HepG2 (cell line): ENCODE results near the gene NKD2. TPM values are rescaled to one million over a fixed set of nuclear protein-coding genes. Genes with fewer than 3 reads are reported as not detected.

Source experiments
- ATAC-seq: fragments of 200-7000 bp; cut with Tn5 transposase; 3 replicates; pipeline ENCODE4 v1.9.1; 2020; ENCODE audit warnings: mild to moderate bottlenecking, moderate library complexity
- BruUV-seq: library from RNA; stranded (reverse); fragments of 400-500 nt; replicated peaks from 2 replicates; lab custom pipeline; 2021; lab: Mats Ljungman, UMichigan
- CTCF ChIA-PET: fragments of 300-600 bp; formaldehyde crosslinking; extraction: SDS; loops from one replicate; lab custom pipeline; 2021; ENCODE audit warnings: low total read pairs, inconsistent platforms, low intra/inter-chr PET ratio; lab: Yijun Ruan, JAX
- POLR2A ChIA-PET: fragments of 350-600 bp; sonication (Branson Sonifier 250); formaldehyde crosslinking; loops from one replicate; lab custom pipeline; 2020; ENCODE audit warnings: antibody characterized with exemption, inconsistent platforms; lab: Yijun Ruan, JAX
- DNase-seq: peaks from one replicate; pipeline ENCODE4 v3.0.0-alpha.2; 2015; ENCODE audit warnings: low spot score
- FAIRE-seq: peaks from 3 replicates; lab custom pipeline; 2011; peaks lifted over from hg19 to GRCh38; lab: Jason Lieb, UNC
- H2AFZ ChIP-seq: one replicate; pipeline ENCODE4 v1.6.1; 2011; ENCODE audit warnings: low read length, inconsistent platforms
- H3K27ac ChIP-seq: fragments of 300-600 bp; 3 replicates; pipeline ENCODE4 v1.8.0; 2011; ENCODE audit warnings: mixed run types, mild to moderate bottlenecking, mixed read lengths, low read length, inconsistent platforms; ENCODE audit not compliant: insufficient read depth; ENCODE audit errors: extremely low read length
- H3K27me3 ChIP-seq, 2 experiments: fragments of 200-600 bp in 1 of 2; 2 replicates in 1 of 2; 3 replicates in 1 of 2; pipeline versions ENCODE4 v1.6.0 to v1.8.0; 2011; ENCODE audit warnings: low read length in 2 of 2, mild to moderate bottlenecking in 2 of 2, moderate library complexity in 2 of 2, inconsistent platforms in 1 of 2; ENCODE audit not compliant: insufficient read depth in 2 of 2, control insufficient read depth in 1 of 2
- H3K36me3 ChIP-seq, 2 experiments: fragments of 200-600 bp in 1 of 2; replicated peaks in 1 of 2; 2 replicates in 1 of 2; 3 replicates in 1 of 2; pipeline versions ENCODE4 v1.5.1 to v1.8.0; 2011; ENCODE audit warnings: low read length in 2 of 2, inconsistent platforms in 1 of 2; ENCODE audit not compliant: insufficient read depth in 2 of 2, control insufficient read depth in 1 of 2
- H3K4me1 ChIP-seq: 2 replicates; pipeline ENCODE4 v1.5.1; 2012; ENCODE audit warnings: low read length, inconsistent platforms; ENCODE audit not compliant: insufficient read depth
- H3K4me2 ChIP-seq: 2 replicates; pipeline ENCODE4 v1.6.0; 2011; ENCODE audit warnings: low read depth, low read length, inconsistent platforms
- H3K4me3 ChIP-seq, 3 experiments: fragments of 200-600 bp in 1 of 3; sonication (generic), shearing (Covaris generic) in 1 of 3; replicated peaks in 1 of 3; 2 replicates each; pipeline ENCODE4 v1.5.1; 2011 to 2016; ENCODE audit warnings: low read length in 3 of 3, inconsistent platforms in 2 of 3, low read depth in 2 of 3, mild to moderate bottlenecking in 2 of 3, control low read depth in 1 of 3, mixed read lengths in 1 of 3; ENCODE audit not compliant: insufficient read depth in 1 of 3
- H3K79me2 ChIP-seq: one replicate; pipeline ENCODE4 v1.6.1; 2011; ENCODE audit warnings: low read length, inconsistent platforms; ENCODE audit not compliant: insufficient read depth
- H3K9ac ChIP-seq: 2 replicates; pipeline ENCODE4 v1.6.0; 2011; ENCODE audit warnings: mild to moderate bottlenecking, low read depth, low read length, inconsistent platforms; ENCODE audit not compliant: insufficient read depth
- H3K9me3 ChIP-seq: 2 replicates; pipeline ENCODE4 v1.5.1; 2012; ENCODE audit warnings: mild to moderate bottlenecking, low read length
- H4K20me1 ChIP-seq: 2 replicates; pipeline ENCODE4 v1.6.0; 2011; ENCODE audit warnings: inconsistent platforms, mild to moderate bottlenecking, low read length, moderate library complexity; ENCODE audit not compliant: insufficient read depth
- CC2D1A ChIP-seq: sonication (generic); formaldehyde crosslinking; IDR thresholded peaks from 2 replicates; pipeline ENCODE4 v1.8.1; 2023; ENCODE audit warnings: mild to moderate bottlenecking, missing genetic modification reagents
- CENPX ChIP-seq: sonication (generic); formaldehyde crosslinking; IDR thresholded peaks from 2 replicates; pipeline ENCODE4 v1.9.0; 2021; ENCODE audit warnings: mild to moderate bottlenecking, missing genetic modification reagents, moderate library complexity
- GMEB1 ChIP-seq: sonication (generic); formaldehyde crosslinking; IDR thresholded peaks from 2 replicates; pipeline ENCODE4 v1.5.1; 2020; ENCODE audit warnings: missing genetic modification reagents, mild to moderate bottlenecking, borderline replicate concordance
- KAT2B ChIP-seq: fragments of 150-350 bp; IDR thresholded peaks from 2 replicates; pipeline ENCODE4 v1.6.1; 2014; ENCODE audit warnings: low read depth, low read length, borderline replicate concordance
- MLLT10 ChIP-seq: sonication (generic); formaldehyde crosslinking; IDR thresholded peaks from 2 replicates; pipeline ENCODE4 v1.4.0; 2020; ENCODE audit warnings: missing genetic modification reagents
- PBX3 ChIP-seq: sonication (generic); formaldehyde crosslinking; IDR thresholded peaks from 2 replicates; pipeline ENCODE4 v1.8.1; 2023; ENCODE audit warnings: missing genetic modification reagents, inconsistent platforms, borderline replicate concordance
- REL ChIP-seq: sonication (generic); formaldehyde crosslinking; conservative IDR thresholded peaks from 2 replicates; pipeline ENCODE4 v1.8.0; 2022; ENCODE audit warnings: mild to moderate bottlenecking, missing genetic modification reagents, moderate library complexity
- SNAI1 ChIP-seq: sonication (generic); formaldehyde crosslinking; IDR thresholded peaks from 2 replicates; pipeline ENCODE4 v1.5.0; 2020; ENCODE audit warnings: mild to moderate bottlenecking, missing genetic modification reagents, borderline replicate concordance
- TBX3 ChIP-seq: fragments of 450-650 bp; IDR thresholded peaks from 2 replicates; pipeline ENCODE4 v1.6.1; 2017; ENCODE audit warnings: antibody characterized with exemption, mild to moderate bottlenecking, inconsistent platforms, borderline replicate concordance
- ZFY ChIP-seq: sonication (generic); formaldehyde crosslinking; IDR thresholded peaks from 2 replicates; pipeline ENCODE4 v1.4.0; 2020; ENCODE audit warnings: missing genetic modification reagents
- ZNF101 ChIP-seq: sonication (generic); formaldehyde crosslinking; IDR thresholded peaks from 2 replicates; pipeline ENCODE4 v1.4.0; 2020; ENCODE audit warnings: mild to moderate bottlenecking, low read depth, missing genetic modification reagents, borderline replicate concordance
- ZNF446 ChIP-seq: sonication (generic); formaldehyde crosslinking; IDR thresholded peaks from 2 replicates; pipeline ENCODE4 v1.5.0; 2020; ENCODE audit warnings: mild to moderate bottlenecking, missing genetic modification reagents
- ZNF530 ChIP-seq: sonication (generic); formaldehyde crosslinking; IDR thresholded peaks from 2 replicates; pipeline ENCODE4 v1.5.0; 2020; ENCODE audit warnings: low read depth, mild to moderate bottlenecking, missing genetic modification reagents
- ZNF652 ChIP-seq: IDR thresholded peaks from 2 replicates; pipeline ENCODE4 v1.6.1; 2016; ENCODE audit warnings: low read depth, borderline replicate concordance
- ZNF678 ChIP-seq: sonication (generic); formaldehyde crosslinking; IDR thresholded peaks from 2 replicates; pipeline ENCODE4 v1.4.0; 2020; ENCODE audit warnings: mild to moderate bottlenecking, missing genetic modification reagents
- ZSCAN21 ChIP-seq: sonication (generic); formaldehyde crosslinking; IDR thresholded peaks from 2 replicates; pipeline ENCODE4 v1.8.0; 2022; ENCODE audit warnings: mild to moderate bottlenecking, missing genetic modification reagents, moderate library complexity, borderline replicate concordance
- WGBS: methylation state at CpG from one replicate; pipeline ENCODE4 v1.1.6; 2017; ENCODE audit warnings: low lambda C conversion rate; 5-methylcytosine and 5-hydroxymethylcytosine counted together
- in situ Hi-C: cut with HindIII; loops from 2 replicates; pipeline ENCODE4 v1.10.0; 2017; ENCODE audit warnings: low pct_unique_long_range_greater_than_20kb; ENCODE audit not compliant: extremely low pct_ligation_motif_present
- intact Hi-C: fragments of 100-400 bp; cut with micrococcal nuclease; formaldehyde crosslinking; loops from one replicate; pipeline ENCODE4 v1.10.0; 2022; ENCODE audit not compliant: unreplicated experiment
- polyA plus RNA-seq, 8 experiments: library from polyadenylated mRNA; depleted of rRNA in 3 of 8; stranded (reverse) in 7 of 8; unstranded in 1 of 8; fragments of >200 nt; fragmentation: Illumina TruSeq in 4 of 8; extraction: Trizol in 4 of 8; gene quantifications; 2 replicates each; pipeline versions ENCODE4 v1.2.1 to v1.2.3, GENCODE V29; 2011 to 2016; ENCODE audit warnings: low read depth in 4 of 8, missing spikeins in 1 of 8, mixed read lengths in 1 of 8; ENCODE audit not compliant: insufficient read depth in 1 of 8
- total RNA-seq, 5 experiments: library from RNA; depleted of rRNA; stranded (reverse); fragments of >200 nt; fragmentation: Illumina TruSeq; extraction: Trizol; gene quantifications; 2 replicates each; pipeline ENCODE4 v1.2.3, GENCODE V29; 2016; ENCODE audit warnings: low read depth in 1 of 5

The NKD2 gene
- total and polyA plus RNA-seq, 2 of the 13 experiments (the other 11 are each of a cell fraction or from before 2014, with no cell fraction given), result 0.53 to 0.82 TPM

- no peak for TF ChIP-seq PBX3 (CRISPR knock-in tag)
- TF ChIP-seq, all 625 proteins: peak for 0
Observed at GRCh38 chr5:980966-981365, 27.6 kb upstream of the NKD2 start (continued).

- H3K4me2 ChIP-seq, result no peak overlapping the region
- in situ Hi-C loops (no loop called here), intact Hi-C loops (loop anchor here (5.0 kb wide), 1 partner anchor 59 kb away; no protein-coding TSS in a partner anchor)
- peaks cover 9 to 45% of the 10 kb centered on the region in 2 experiments; a peak in 4 of 5 replicates for H3K27me3 ChIP-seq
- DNase-seq, result no peak
- H2AFZ ChIP-seq, result no peak overlapping the region
- CTCF ChIA-PET, result interaction anchor here (1.0 kb wide), 1 partner anchor 58 kb away, joined by 3 read pairs; no protein-coding TSS in a partner anchor
- no peak overlapping the region for H3K27ac ChIP-seq
- TF ChIP-seq ZNF652 (CRISPR knock-in tag) (no peak), MLLT10 (CRISPR knock-in tag) (no peak), REL (no peak), CC2D1A (CRISPR knock-in tag) (no peak), ZFY (CRISPR knock-in tag) (no peak), GMEB1 (CRISPR knock-in tag) (no peak), CENPX (CRISPR knock-in tag) (no peak), ZSCAN21 (CRISPR knock-in tag) (no peak), TBX3 (no peak), SNAI1 (CRISPR knock-in tag) (no peak), ZNF678 (CRISPR knock-in tag) (no peak), ZNF446 (CRISPR knock-in tag) (no peak), ZNF530 (no peak), KAT2B (no peak), ZNF101 (CRISPR knock-in tag) (no peak)
- no peak for FAIRE-seq
- H3K9me3 ChIP-seq, result peaks cover 6% of the 10 kb centered on the region; the same call in 1 of the 2 replicates
- BruUV-seq, result no TSS peak
- H3K79me2 ChIP-seq, result no peaks in the 10 kb centered on the region
- POLR2A ChIA-PET, result no interaction called here
- H3K4me1 ChIP-seq, result peaks cover 20% of the 10 kb centered on the region
- no peak overlapping the region for H3K9ac ChIP-seq
- ATAC-seq, result peak; percentile 21; the same call in 1 of the 3 replicates
- 53% methylated on average over 5 of the region's 7 CpGs for WGBS
- H3K4me3 ChIP-seq, result no peak overlapping the region
- H3K36me3 ChIP-seq, result no peaks in the 10 kb centered on the region
- no peaks in the 10 kb centered on the region for H4K20me1 ChIP-seq
Observed at GRCh38 chr5:981456-981855, 27.1 kb upstream of the NKD2 start.
